HUES64 (cell line): ENCODE data around the gene QSOX1.
"Not testable (repeated sequence)": the region's sequence is repeated elsewhere in the genome, so short reads cannot be mapped to it uniquely, and the experiment has no call there.

Experiments
- H3K27ac ChIP-seq: 2 replicates; pipeline ENCODE4 v1.7.0; 2013; ENCODE audit warnings: low read depth, low read length, inconsistent platforms
- H3K27me3 ChIP-seq: 2 replicates; pipeline ENCODE4 v1.6.1; 2013; ENCODE audit warnings: mild to moderate bottlenecking, low read length; ENCODE audit not compliant: insufficient read depth
- H3K36me3 ChIP-seq: 2 replicates; pipeline ENCODE4 v1.6.1; 2013; ENCODE audit warnings: mild to moderate bottlenecking, low read length; ENCODE audit not compliant: insufficient read depth
- H3K4me1 ChIP-seq: 2 replicates; pipeline ENCODE4 v1.6.1; 2013; ENCODE audit warnings: mild to moderate bottlenecking, low read length, moderate library complexity; ENCODE audit not compliant: insufficient read depth
- H3K4me3 ChIP-seq: 2 replicates; pipeline ENCODE4 v1.5.1; 2013; ENCODE audit warnings: mild to moderate bottlenecking, low read length, moderate library complexity
- H3K9ac ChIP-seq: 2 replicates; pipeline ENCODE4 v1.6.1; 2013; ENCODE audit warnings: mild to moderate bottlenecking, low read depth, low read length
- H3K9me3 ChIP-seq: 2 replicates; pipeline ENCODE4 v1.6.1; 2013; ENCODE audit warnings: low read depth, low read length; ENCODE audit not compliant: insufficient read depth
- WGBS: fragments of 150-250, 120-280 bp; methylation state at CpG from one replicate; pipeline ENCODE4 v1.1.7; 2013; ENCODE audit warnings: missing lambda C conversion rate; 5-methylcytosine and 5-hydroxymethylcytosine counted together

Gene QSOX1

DNA sequence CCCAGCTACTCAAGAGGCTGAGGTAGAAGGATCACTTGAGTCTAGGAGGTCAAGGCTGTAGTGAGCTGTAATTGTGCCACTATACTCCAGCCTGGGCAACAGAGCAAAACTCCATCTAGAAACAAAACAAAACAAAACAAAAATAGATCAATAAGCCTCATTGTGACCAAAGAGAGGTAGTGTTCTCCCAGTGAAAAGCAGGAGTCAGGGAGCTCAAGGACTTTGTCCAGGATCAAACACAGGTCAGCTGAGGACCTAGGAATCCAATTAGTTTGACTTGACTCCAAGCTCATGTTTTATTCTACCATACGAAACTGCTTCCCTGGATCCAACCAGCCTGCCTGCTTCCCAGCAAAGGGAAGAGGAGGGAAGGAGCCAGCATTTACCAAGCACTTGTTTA lies 21.5 kb upstream of the QSOX1 start:
- H3K4me3 ChIP-seq: no peak overlapping the region
- no peak overlapping the region for H3K27ac ChIP-seq
- H3K36me3 ChIP-seq: no peaks in the 10 kb centered on the region
- H3K9ac ChIP-seq: no peak overlapping the region
- no peaks in the 10 kb centered on the region for H3K4me1 ChIP-seq
- no peaks in the 10 kb centered on the region for H3K27me3 ChIP-seq
- H3K9me3 ChIP-seq: no peaks in the 10 kb centered on the region
- 70% methylated on average over 1 of the region's 1 CpG for WGBS

DNA sequence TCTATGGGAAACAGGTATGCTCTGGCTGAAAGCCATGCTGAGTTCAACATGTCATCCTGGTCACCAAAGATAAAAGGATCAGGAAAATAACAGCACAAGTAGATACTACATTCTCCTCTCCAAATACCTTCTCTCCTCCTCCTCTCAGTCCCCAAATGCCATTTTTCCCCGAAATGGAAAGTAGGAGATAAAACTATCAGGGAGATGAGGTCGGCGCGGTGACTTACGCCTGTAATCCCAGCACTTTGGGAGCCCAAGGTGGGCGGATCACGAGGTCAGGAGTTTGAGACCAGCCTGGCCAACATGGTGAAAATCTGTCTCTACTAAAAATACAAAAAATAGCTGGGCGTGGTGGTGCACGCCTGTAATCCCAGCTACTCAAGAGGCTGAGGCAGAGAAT lies 21.0 kb upstream of the QSOX1 start:
- H3K27me3 ChIP-seq, H3K27ac ChIP-seq, H3K4me1 ChIP-seq, H3K9ac ChIP-seq, H3K4me3 ChIP-seq, H3K9me3 ChIP-seq, H3K36me3 ChIP-seq: not testable (repeated sequence)
- 88% methylated on average over 9 of the region's 9 CpGs for WGBS

- Histone ChIP-seq H3K4me1 (no peaks in the 10 kb centered on the region), H3K4me3 (no peak overlapping the region), H3K27me3 (no peaks in the 10 kb centered on the region), H3K36me3 (no peaks in the 10 kb centered on the region), H3K9me3 (no peaks in the 10 kb centered on the region), H3K9ac (no peak overlapping the region), H3K27ac (no peak overlapping the region)
- WGBS: 100% methylated on average over 1 of the region's 1 CpG
Observed at GRCh38 chr1:180135535-180135934, 19.1 kb upstream of the QSOX1 start.

DNA sequence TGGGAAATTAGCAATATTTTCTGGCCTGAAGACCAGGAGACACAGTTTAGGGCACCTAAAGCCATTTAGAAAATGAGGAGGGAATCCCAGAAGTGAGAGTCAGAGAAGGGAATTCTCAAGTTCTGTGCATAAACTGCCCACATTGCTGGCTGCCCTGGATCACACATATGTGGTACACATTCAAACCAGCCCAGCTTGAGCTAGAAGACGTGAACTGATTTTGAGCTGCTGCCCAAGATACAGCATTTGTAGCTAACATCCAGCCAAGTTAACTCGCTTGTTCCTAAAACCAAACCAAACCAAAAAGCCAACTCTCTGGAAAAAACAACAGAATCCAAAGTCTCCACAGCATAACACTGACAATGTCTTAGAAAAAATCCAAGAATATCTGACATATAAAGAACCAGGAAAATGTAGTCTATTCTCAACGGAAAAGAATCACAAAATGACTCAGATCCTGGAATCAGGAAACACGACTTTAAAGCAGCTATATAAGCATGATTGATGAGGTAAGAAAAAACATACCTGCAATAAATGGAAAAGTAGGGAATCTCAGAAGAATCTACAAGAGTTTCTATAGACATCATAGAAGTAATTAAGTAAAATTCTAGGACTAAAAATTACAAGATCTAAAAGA lies 18.2 kb upstream of the QSOX1 start:
- Histone ChIP-seq H3K9me3 (no peaks in the 10 kb centered on the region), H3K9ac (no peak overlapping the region), H3K36me3 (no peaks in the 10 kb centered on the region), H3K4me1 (no peaks in the 10 kb centered on the region), H3K27me3 (no peaks in the 10 kb centered on the region), H3K27ac (no peak overlapping the region), H3K4me3 (no peak overlapping the region)
- WGBS: 80% methylated on average over 4 of the region's 4 CpGs

- Histone ChIP-seq H3K27ac (no peak overlapping the region), H3K27me3 (no peaks in the 10 kb centered on the region), H3K36me3 (no peaks in the 10 kb centered on the region), H3K4me3 (no peak overlapping the region), H3K9ac (no peak overlapping the region), H3K9me3 (no peaks in the 10 kb centered on the region), H3K4me1 (no peaks in the 10 kb centered on the region)
Observed at GRCh38 chr1:180136968-180137356, 17.7 kb upstream of the QSOX1 start.

GRCh38 chr1:180137776-180138175 lies 16.9 kb upstream of the QSOX1 start:
- Histone ChIP-seq H3K4me3 (no peak overlapping the region), H3K4me1 (no peaks in the 10 kb centered on the region), H3K36me3 (no peaks in the 10 kb centered on the region), H3K27me3 (no peaks in the 10 kb centered on the region), H3K9me3 (no peaks in the 10 kb centered on the region), H3K9ac (no peak overlapping the region), H3K27ac (no peak overlapping the region)
- 85% methylated on average over 1 of the region's 2 CpGs for WGBS

DNA sequence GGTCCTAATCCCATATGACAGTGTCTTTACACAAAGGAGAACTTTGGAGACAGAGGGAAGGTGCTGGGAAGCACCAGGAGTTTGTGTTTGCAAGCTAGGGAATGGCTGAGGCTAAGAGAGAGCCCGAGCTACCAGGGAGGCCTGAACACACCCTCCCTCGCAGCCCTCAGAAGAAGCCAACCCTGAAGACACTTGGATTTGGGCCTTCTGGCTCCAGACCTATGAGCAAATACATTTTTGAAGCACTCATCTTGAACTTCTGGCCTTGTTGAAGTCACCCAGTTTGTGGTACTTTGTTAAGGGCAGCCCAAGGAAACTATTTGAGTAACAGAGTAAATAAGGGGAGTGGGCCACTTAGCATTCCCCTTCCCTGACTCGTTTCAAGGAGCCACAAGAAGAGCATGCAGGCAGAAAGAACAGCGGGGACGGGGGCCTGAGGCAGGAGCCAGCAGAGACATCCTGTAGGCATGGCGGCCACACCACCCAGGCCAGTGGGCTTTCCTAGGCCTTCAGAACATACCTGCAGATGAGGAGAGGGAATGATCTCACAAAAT lies 13.2 kb upstream of the QSOX1 start:
- Histone ChIP-seq H3K4me1 (no peaks in the 10 kb centered on the region), H3K27ac (no peak overlapping the region), H3K4me3 (no peak overlapping the region), H3K9ac (no peak overlapping the region), H3K9me3 (no peaks in the 10 kb centered on the region), H3K36me3 (no peaks in the 10 kb centered on the region), H3K27me3 (no peaks in the 10 kb centered on the region)
- 89% methylated on average over 6 of the region's 6 CpGs for WGBS

DNA sequence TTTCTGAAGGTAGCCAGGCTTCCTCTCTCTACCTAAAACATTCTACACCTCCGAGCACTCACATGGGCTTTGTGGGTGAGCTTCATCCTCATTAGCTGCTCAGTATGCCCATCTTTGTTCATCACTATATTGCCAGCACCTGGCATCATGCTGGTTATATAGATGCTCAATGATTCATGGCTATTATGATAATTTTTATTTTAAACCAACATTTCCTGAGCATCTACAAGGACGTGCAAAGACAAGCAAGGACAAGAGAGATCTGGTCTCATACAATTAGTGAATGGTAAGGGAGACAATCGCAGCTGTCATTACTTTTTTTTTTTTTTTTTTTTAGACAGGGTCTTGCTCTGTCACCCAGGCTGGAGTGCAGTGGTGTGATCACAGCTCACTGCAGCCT lies 11.3 kb upstream of the QSOX1 start:
- H3K9me3 ChIP-seq: no peaks in the 10 kb centered on the region
- H3K4me3 ChIP-seq: no peak overlapping the region
- no peaks in the 10 kb centered on the region for H3K4me1 ChIP-seq
- H3K36me3 ChIP-seq: no peaks in the 10 kb centered on the region
- no peak overlapping the region for H3K9ac ChIP-seq
- WGBS: 91% methylated on average over 3 of the region's 3 CpGs
- H3K27ac ChIP-seq: no peak overlapping the region
- H3K27me3 ChIP-seq: no peaks in the 10 kb centered on the region

- no peaks in the 10 kb centered on the region for H3K27me3 ChIP-seq
- no peak overlapping the region for H3K27ac ChIP-seq
- H3K4me3 ChIP-seq: no peak overlapping the region
- no peaks in the 10 kb centered on the region for H3K36me3 ChIP-seq
- whole genome bisulfite sequencing: 81% methylated on average over 6 of the region's 6 CpGs
- no peak overlapping the region for H3K9ac ChIP-seq
- no peaks in the 10 kb centered on the region for H3K4me1 ChIP-seq
- H3K9me3 ChIP-seq: no peaks in the 10 kb centered on the region
Observed at GRCh38 chr1:180144659-180145357, 9.9 kb upstream of the QSOX1 start.

- H3K27ac ChIP-seq: no peak overlapping the region
- no peaks in the 10 kb centered on the region for H3K36me3 ChIP-seq
- no peaks in the 10 kb centered on the region for H3K4me1 ChIP-seq
- no peak overlapping the region for H3K9ac ChIP-seq
- WGBS: 100% methylated on average over 2 of the region's 3 CpGs
- no peak overlapping the region for H3K4me3 ChIP-seq
- no peaks in the 10 kb centered on the region for H3K9me3 ChIP-seq
- H3K27me3 ChIP-seq: no peaks in the 10 kb centered on the region
Observed at GRCh38 chr1:180145446-180145845, 9.2 kb upstream of the QSOX1 start.

- Histone ChIP-seq H3K9me3 (no peaks in the 10 kb centered on the region), H3K27me3 (peaks cover 34% of the 10 kb centered on the region), H3K4me1 (peaks cover 3% of the 10 kb centered on the region; the same call in 1 of the 2 replicates), H3K27ac (no peak overlapping the region), H3K9ac (no peak overlapping the region), H3K4me3 (no peak overlapping the region), H3K36me3 (no peaks in the 10 kb centered on the region)
- 91% methylated on average over 1 of the region's 1 CpG for whole genome bisulfite sequencing
Observed at GRCh38 chr1:180150982-180151381, 3.7 kb upstream of the QSOX1 start.
